Activated T-cell treated with anti-CD3 and anti-CD28 coated beads for 4 hours (primary cell): ENCODE results near the gene MXD3.
"Not testable (repeated sequence)": the region's sequence is repeated elsewhere in the genome, so short reads cannot be mapped to it uniquely, and the experiment has no call there.

ENCODE experiments used
- DNase-seq: peaks from one replicate; pipeline ENCODE4 v3.0.0-alpha.2; 2020

The MXD3 gene

GRCh38 chr5:177311723-177312648 lies at the start of gene MXD3:
MXD3 (minus strand) TSS chr5:177311898; CDS start chr5:177311830, 68 bp downstream.
- DNase-seq = peak; percentile 91

GRCh38 chr5:177360740-177361139 lies 49.0 kb upstream of the MXD3 start:
- not testable (repeated sequence) for DNase-seq

- no peak for DNase-seq
Measured at GRCh38 chr5:177359860-177360259, 48.2 kb upstream of the MXD3 start.

GRCh38 chr5:177359451-177359851 lies 47.8 kb upstream of the MXD3 start:
- DNase-seq = no peak

- no peak for DNase-seq
Measured at GRCh38 chr5:177358370-177358819, 46.7 kb upstream of the MXD3 start.

- DNase-seq = peak; percentile 42
Measured at GRCh38 chr5:177357459-177358351, 46.0 kb upstream of the MXD3 start, which contains the start of gene RGS14. RGS14 (plus strand) TSS chr5:177357924; CDS start chr5:177358025, 101 bp downstream.

- DNase-seq = no peak
Measured at GRCh38 chr5:177357146-177357458, 45.4 kb upstream of the MXD3 start.

- no peak for DNase-seq
Measured at GRCh38 chr5:177356746-177357145, 45.0 kb upstream of the MXD3 start.

GRCh38 chr5:177355868-177356168 lies 44.1 kb upstream of the MXD3 start:
- DNase-seq = no peak

- DNase-seq = no peak
Measured at GRCh38 chr5:177355162-177355867, 43.6 kb upstream of the MXD3 start.

- no peak for DNase-seq
Measured at GRCh38 chr5:177354711-177355110, 43.0 kb upstream of the MXD3 start.

- no peak for DNase-seq
Measured at GRCh38 chr5:177354256-177354655, 42.6 kb upstream of the MXD3 start.

GRCh38 chr5:177353093-177353492 lies 41.4 kb upstream of the MXD3 start:
- DNase-seq = no peak

- peak; percentile 80 for DNase-seq
Measured at GRCh38 chr5:177351392-177352329, 40.0 kb upstream of the MXD3 start, which contains the start of gene LMAN2. LMAN2 (minus strand) TSS chr5:177351668; CDS start chr5:177351647, 21 bp downstream.

GRCh38 chr5:177350776-177351391 lies 39.2 kb upstream of the MXD3 start:
- no peak for DNase-seq

GRCh38 chr5:177349762-177350161 lies 38.1 kb upstream of the MXD3 start:
- no peak for DNase-seq

- no peak for DNase-seq
Measured at GRCh38 chr5:177349362-177349647, 37.6 kb upstream of the MXD3 start.

- no peak for DNase-seq
Measured at GRCh38 chr5:177347699-177348098, 36.0 kb upstream of the MXD3 start.

GRCh38 chr5:177346820-177347219 lies 35.1 kb upstream of the MXD3 start:
- DNase-seq = no peak

- no peak for DNase-seq
Measured at GRCh38 chr5:177344891-177345290, 33.2 kb upstream of the MXD3 start.

GRCh38 chr5:177343777-177344176 lies 32.1 kb upstream of the MXD3 start:
- DNase-seq = no peak

- not testable (repeated sequence) for DNase-seq
Measured at GRCh38 chr5:177343000-177343399, 31.3 kb upstream of the MXD3 start.
